Measurements from ENCODE around the gene LCNL1.

The LCNL1 gene

GRCh38 chr9:136939996-136940525 is 42.7 kb upstream of the LCNL1 start:
- H3K4me3 ChIP-seq (replicated peaks in 1 of 2; ENCODE audit: low read depth in 2 of 2, low read length in 2 of 2) = no peak overlapping the region
- no peak for DNase-seq (ENCODE audit: low read depth in 2 of 2)
- TF ChIP-seq CTCF (IDR thresholded peaks at IDR 0.05; ENCODE audit: low read depth, low read length) = no peak

GRCh38 chr9:136940526-136941230 is 42.1 kb upstream of the LCNL1 start:
- H3K4me3 ChIP-seq (replicated peaks in 1 of 2; ENCODE audit: low read depth in 2 of 2, low read length in 2 of 2) = no peak overlapping the region
- no peak for DNase-seq (ENCODE audit: low read depth in 2 of 2)
- TF ChIP-seq CTCF (IDR thresholded peaks at IDR 0.05; ENCODE audit: low read depth, low read length) = no peak

GRCh38 chr9:136941231-136942111 is 41.3 kb upstream of the LCNL1 start:
- no peak for DNase-seq (ENCODE audit: low read depth in 2 of 2)
- TF ChIP-seq CTCF (IDR thresholded peaks at IDR 0.05; ENCODE audit: low read depth, low read length) = no peak
- no peak overlapping the region for H3K4me3 ChIP-seq (replicated peaks in 1 of 2; ENCODE audit: low read depth in 2 of 2, low read length in 2 of 2)

GRCh38 chr9:136942112-136942880 is 40.5 kb upstream of the LCNL1 start:
- H3K4me3 ChIP-seq (replicated peaks in 1 of 2; ENCODE audit: low read depth in 2 of 2, low read length in 2 of 2) = peak overlapping the region in 1 of 2 donors; percentile 84
- no peak for DNase-seq (ENCODE audit: low read depth in 2 of 2)
- no peak for TF ChIP-seq CTCF (IDR thresholded peaks at IDR 0.05; ENCODE audit: low read depth, low read length)

- TF ChIP-seq CTCF (IDR thresholded peaks at IDR 0.05; ENCODE audit: low read depth, low read length) = no peak
- no peak for DNase-seq (ENCODE audit: low read depth in 2 of 2)
- peak overlapping the region; percentile 84 to 85 for H3K4me3 ChIP-seq (replicated peaks in 1 of 2; ENCODE audit: low read depth in 2 of 2, low read length in 2 of 2)
Measured at GRCh38 chr9:136942881-136943230, 39.9 kb upstream of the LCNL1 start.
